MV-4-11 (cell line): Measurements from ENCODE around the gene CXXC5.

Experiments
- DNase-seq: peaks from one replicate; lab custom pipeline; 2025; lab: John Stamatoyannopoulos, UW

CXXC5 gene

GRCh38 chr5:139651853-139652787, 4.0 kb downstream of the CXXC5 start:
- DNase-seq = peak; percentile 68

GRCh38 chr5:139652788-139653241, 4.7 kb downstream of the CXXC5 start:
- DNase-seq = no peak

GRCh38 chr5:139653616-139654015, 5.5 kb downstream of the CXXC5 start:
- DNase-seq = no peak

- DNase-seq = no peak
These were observed 6.3 kb downstream of the CXXC5 start for GRCh38 chr5:139654464-139654863.

- DNase-seq = no peak
These were observed 6.8 kb downstream of the CXXC5 start for GRCh38 chr5:139654871-139655491.

- no peak for DNase-seq
These were observed 7.7 kb downstream of the CXXC5 start for GRCh38 chr5:139655727-139656271.

- peak; percentile 50 for DNase-seq
These were observed 9.5 kb downstream of the CXXC5 start for GRCh38 chr5:139657363-139658321.

GRCh38 chr5:139658501-139658927, 10.4 kb downstream of the CXXC5 start:
- DNase-seq = no peak

- DNase-seq = no peak
These were observed 10.9 kb downstream of the CXXC5 start for GRCh38 chr5:139658928-139659667.

- no peak for DNase-seq
These were observed 11.5 kb downstream of the CXXC5 start for GRCh38 chr5:139659695-139660101.

GRCh38 chr5:139660105-139660922, 12.2 kb downstream of the CXXC5 start:
- DNase-seq = peak; percentile 41

- DNase-seq = peak; percentile 95
These were observed 13.0 kb downstream of the CXXC5 start for GRCh38 chr5:139660923-139661814.

GRCh38 chr5:139662617-139663016, 14.5 kb downstream of the CXXC5 start:
- no peak for DNase-seq

- no peak for DNase-seq
These were observed 15.3 kb downstream of the CXXC5 start for GRCh38 chr5:139663207-139664085.

- peak; percentile 99 for DNase-seq
These were observed 16.0 kb downstream of the CXXC5 start for GRCh38 chr5:139664086-139664693.

GRCh38 chr5:139664727-139665351, 16.7 kb downstream of the CXXC5 start:
- no peak for DNase-seq

GRCh38 chr5:139665626-139666025, 17.5 kb downstream of the CXXC5 start:
- DNase-seq = no peak
